K562 (cell line): ENCODE data around the gene ITGB5. TPM values are rescaled to one million over a fixed set of nuclear protein-coding genes. Genes with fewer than 3 reads are reported as not detected.
A peak's percentile ranks its signal among the peaks of the same experiment; 100 is the strongest.

Experiments used
- ATAC-seq: fragments of 200-7000 bp; cut with Tn5 transposase; 3 replicates; pipeline ENCODE4 v1.9.1; 2020; ENCODE audit warnings: moderate library complexity
- BruUV-seq: library from RNA; stranded (reverse); fragments of 400-500 nt; replicated peaks from 2 replicates; lab custom pipeline; 2021; lab: Mats Ljungman, UMichigan
- CTCF ChIA-PET: fragments of 300-600 bp; formaldehyde crosslinking; extraction: SDS; loops from one replicate; lab custom pipeline; 2021; ENCODE audit warnings: low intra/inter-chr PET ratio; lab: Yijun Ruan, JAX
- POLR2A ChIA-PET: fragments of 300-600, 350-650 bp; sonication (Branson Sonifier 250); formaldehyde crosslinking; extraction: SDS; loops from one replicate; lab custom pipeline; 2021; ENCODE audit warnings: antibody characterized with exemption, inconsistent platforms; lab: Yijun Ruan, JAX
- DNase-seq, 4 experiments: peaks; one replicate each; pipeline versions ENCODE4 v3.0.0 to v3.0.0-alpha.2; 2011 to 2018; ENCODE audit warnings: low spot score in 3 of 4, mixed read lengths in 3 of 4; ENCODE audit errors: extremely low read depth in 1 of 4
- FAIRE-seq: peaks from 2 replicates; lab custom pipeline; 2011; peaks lifted over from hg19 to GRCh38; lab: Jason Lieb, UNC
- H2AFZ ChIP-seq: 2 replicates; pipeline ENCODE4 v1.6.0; 2011; ENCODE audit warnings: low read depth, low read length, control low read depth, inconsistent platforms
- H3K27ac ChIP-seq: fragments of 200-600 bp; 3 replicates; pipeline ENCODE4 v1.8.0; 2011; ENCODE audit warnings: low read depth, mild to moderate bottlenecking, control low read depth, inconsistent platforms, low read length, moderate library complexity, mixed read lengths; ENCODE audit errors: extremely low read depth
- H3K27me3 ChIP-seq, 2 experiments: fragments of 300-600 bp in 1 of 2; 2 replicates in 1 of 2; 3 replicates in 1 of 2; pipeline versions ENCODE4 v1.6.0 to v1.8.0; 2011; ENCODE audit warnings: inconsistent platforms in 2 of 2, low read length in 2 of 2, mild to moderate bottlenecking in 1 of 2, mixed read lengths in 1 of 2, moderate library complexity in 1 of 2; ENCODE audit not compliant: control insufficient read depth in 2 of 2, insufficient read depth in 2 of 2
- H3K36me3 ChIP-seq: fragments of 300-600 bp; 3 replicates; pipeline ENCODE4 v1.8.0; 2011; ENCODE audit warnings: mild to moderate bottlenecking, low read length, inconsistent platforms; ENCODE audit not compliant: control insufficient read depth, insufficient read depth
- H3K4me1 ChIP-seq, 2 experiments: fragments of 200-600 bp in 1 of 2; replicated peaks in 1 of 2; 2 replicates in 1 of 2; 3 replicates in 1 of 2; pipeline versions ENCODE4 v1.5.1 to v1.8.0; 2011; ENCODE audit warnings: inconsistent platforms in 2 of 2, low read length in 2 of 2, mild to moderate bottlenecking in 1 of 2, mixed read lengths in 1 of 2, moderate library complexity in 1 of 2; ENCODE audit not compliant: control insufficient read depth in 2 of 2, insufficient read depth in 2 of 2
- H3K4me2 ChIP-seq: 2 replicates; pipeline ENCODE4 v1.6.1; 2011; ENCODE audit warnings: low read length, control low read depth, inconsistent platforms, mixed read lengths; ENCODE audit not compliant: insufficient read depth
- H3K4me3 ChIP-seq: fragments of 200-600 bp; sonication (generic), shearing (Covaris generic); 2 replicates; pipeline ENCODE4 v1.5.1; 2016; ENCODE audit warnings: control low read depth, inconsistent platforms
- H3K79me2 ChIP-seq: fragments of 200-600 bp; 3 replicates; pipeline ENCODE4 v1.8.0; 2011; ENCODE audit warnings: low read length, inconsistent platforms; ENCODE audit not compliant: control insufficient read depth, insufficient read depth
- H3K9ac ChIP-seq, 2 experiments: 2 replicates each; pipeline versions ENCODE4 v1.6.0 to v1.6.1; 2011; ENCODE audit warnings: low read depth in 2 of 2, low read length in 2 of 2, control low read depth in 1 of 2, inconsistent platforms in 1 of 2, mild to moderate bottlenecking in 1 of 2, mixed read lengths in 1 of 2; ENCODE audit not compliant: insufficient read depth in 1 of 2
- H3K9me1 ChIP-seq: one replicate; pipeline ENCODE4 v1.6.0; 2011; ENCODE audit warnings: inconsistent platforms, mild to moderate bottlenecking, low read length, moderate library complexity; ENCODE audit not compliant: control insufficient read depth, insufficient read depth
- H3K9me3 ChIP-seq: replicated peaks from 2 replicates; pipeline ENCODE4 v1.5.1; 2011; ENCODE audit warnings: low read depth, low read length, inconsistent platforms; ENCODE audit not compliant: control insufficient read depth, insufficient read depth
- H4K20me1 ChIP-seq: replicated peaks from 2 replicates; pipeline ENCODE4 v1.6.1; 2011; ENCODE audit warnings: low read length, inconsistent platforms, mixed read lengths; ENCODE audit not compliant: control insufficient read depth, insufficient read depth
- BRD4 ChIP-seq: fragments of 200-600 bp; sonication (generic); IDR thresholded peaks from 2 replicates; pipeline ENCODE4 v1.6.1; 2017; ENCODE audit warnings: inconsistent platforms
- RFX1 ChIP-seq: fragments of 450-650 bp; IDR thresholded peaks from 2 replicates; pipeline ENCODE4 v1.6.1; 2016; ENCODE audit warnings: mild to moderate bottlenecking, moderate library complexity
- ZNF316 ChIP-seq: fragments of 450-650 bp; IDR thresholded peaks from 2 replicates; pipeline ENCODE4 v1.6.1; 2016
- ZSCAN32 ChIP-seq: fragments of 450-650 bp; formaldehyde crosslinking; IDR thresholded peaks from 2 replicates; pipeline ENCODE4 v1.4.0; 2020; ENCODE audit warnings: mild to moderate bottlenecking, moderate library complexity
- WGBS: fragments of 100-300 bp; shearing (Covaris generic); methylation state at CpG from one replicate; pipeline ENCODE4 v1.1.6; 2016; ENCODE audit warnings: low coverage, mixed read lengths; ENCODE audit not compliant: insufficient coverage; ENCODE audit errors: missing lambda C conversion rate; 5-methylcytosine and 5-hydroxymethylcytosine counted together
- in situ Hi-C: fragments of 300-500 bp; cut with MboI; formaldehyde crosslinking; loops from 4 replicates; pipeline ENCODE4 v1.15.0; 2018; ENCODE audit warnings: inconsistent platforms, mixed read lengths
- intact Hi-C: fragments of 100-400 bp; cut with micrococcal nuclease; formaldehyde crosslinking; loops from 2 replicates; pipeline ENCODE4 v1.14.2; 2022
- polyA plus RNA-seq, 8 experiments: library from polyadenylated mRNA; depleted of rRNA in 4 of 8; stranded (reverse) in 5 of 8; unstranded in 3 of 8; fragments of >200 nt; fragmentation: Nextera tagmentation in 2 of 8; fragmentation: Illumina TruSeq in 1 of 8; extraction: Ambion mirVana in 2 of 8; extraction: Trizol in 1 of 8; gene quantifications; 2 replicates each; pipeline versions ENCODE4 v1.2.1 to v1.2.3, GENCODE V29; 2011 to 2014; ENCODE audit warnings: inconsistent platforms in 1 of 8, missing spikeins in 1 of 8
- total RNA-seq, 7 experiments: library from RNA; depleted of rRNA in 6 of 7; stranded (reverse); fragments of >200 nt in 6 of 7; fragmentation: Illumina TruSeq in 2 of 7; extraction: Trizol in 2 of 7; gene quantifications; 2 replicates each; pipeline versions ENCODE4 v1.2.1 to v1.2.3, GENCODE V29; 2011 to 2021; ENCODE audit warnings: low replicate concordance in 1 of 7

Gene ITGB5
- total and polyA plus RNA-seq, 9 of the 15 experiments (the other 6 are each of a cell fraction or from before 2014, with no cell fraction given): 1.7 to 46.8 (median 9.9) TPM

GRCh38 chr3:124814620-124815421 lies 72.3 kb downstream of the ITGB5 start:
- Histone ChIP-seq H3K9me1 (no peaks in the 10 kb centered on the region), H3K27ac (no peak overlapping the region), H2AFZ (no peak overlapping the region), H3K4me2 (no peak overlapping the region), H3K4me3 (no peak overlapping the region), H3K9me3 (no peaks in the 10 kb centered on the region), H3K79me2 (no peaks in the 10 kb centered on the region), H3K9ac (no peak overlapping the region), H3K36me3 (no peaks in the 10 kb centered on the region), H4K20me1 (no peaks in the 10 kb centered on the region), H3K27me3 (no peaks in the 10 kb centered on the region), H3K4me1 (peaks cover 11 to 20% of the 10 kb centered on the region in 2 experiments; a peak in 4 of 5 replicates)
- TF ChIP-seq ZNF316: peak; percentile 20; the same call in 1 of the 2 replicates
- no peak for TF ChIP-seq BRD4
- 81% methylated on average over 11 of the region's 11 CpGs for WGBS
- DNase-seq (no peak), ATAC-seq (no peak), FAIRE-seq (no peak)
- no TSS peak for BruUV-seq
- ChIA-PET POLR2A (interaction anchor here (0.7 to 0.9 kb wide), 2 partner anchors 91 to 610 kb away, joined by 3 read pairs; no protein-coding TSS in a partner anchor), CTCF (no interaction called here)
- intact Hi-C loops: no loop called here
- in situ Hi-C loops: no loop called here

GRCh38 chr3:124813541-124813940 lies 73.6 kb downstream of the ITGB5 start:
- Histone ChIP-seq H4K20me1 (no peaks in the 10 kb centered on the region), H3K27ac (peak overlapping the region; percentile 83; the same call in 2 of the 3 replicates), H3K9me1 (no peaks in the 10 kb centered on the region), H3K4me3 (no peak overlapping the region), H3K9ac (peak overlapping the region in 1 of 2 experiments; percentile 62; a peak in 1 of 4 replicates), H3K4me1 (peaks cover 11 to 26% of the 10 kb centered on the region in 2 experiments; a peak in 4 of 5 replicates), H3K27me3 (no peaks in the 10 kb centered on the region), H3K79me2 (no peaks in the 10 kb centered on the region), H2AFZ (no peak overlapping the region), H3K36me3 (no peaks in the 10 kb centered on the region), H3K9me3 (no peaks in the 10 kb centered on the region), H3K4me2 (peak overlapping the region; percentile 73; the same call in 1 of the 2 replicates)
- no TSS peak for BruUV-seq
- POLR2A ChIA-PET: interaction anchor here (0.9 to 1.3 kb wide), 2 partner anchors 10 to 22 kb away, joined by 3 to 5 read pairs; no protein-coding TSS in a partner anchor
- intact Hi-C loops (no loop called here), in situ Hi-C loops (no loop called here)
- FAIRE-seq (peak; percentile 44), ATAC-seq (no peak), DNase-seq (no peak)
- TF ChIP-seq ZSCAN32 (CRISPR knock-in tag): no peak
- TF ChIP-seq RFX1: peak; percentile 65
- CTCF ChIA-PET: no interaction called here
